ENCODE data around the gene ZCCHC4. TPM values are rescaled to one million over a fixed set of nuclear protein-coding genes. Genes with fewer than 3 reads are reported as not detected.

ZCCHC4 gene
- total and polyA plus RNA-seq, 2 donors from 2014 or later, result 4.3 to 8.4 TPM

GRCh38 chr4:25307596-25307995 is 5.0 kb upstream of the ZCCHC4 start:
- intact Hi-C loops (cut with DNase I), result no loop called here
- Histone ChIP-seq H3K27ac (ENCODE audit: low read depth in 2 of 2, low read length in 2 of 2) (no peak overlapping the region), H3K4me1 (ENCODE audit: control insufficient read depth in 2 of 3, insufficient read depth in 2 of 3, low read depth in 1 of 3, low read length in 3 of 3) (no peaks in the 10 kb centered on the region), H3K36me3 (ENCODE audit: control insufficient read depth in 2 of 3, insufficient read depth in 3 of 3, low read length in 3 of 3) (no peaks in the 10 kb centered on the region), H3K4me3 (ENCODE audit: low read length in 3 of 3) (no peak overlapping the region), H3K27me3 (ENCODE audit: control insufficient read depth, insufficient read depth, low read length) (no peaks in the 10 kb centered on the region), H3K9me3 (ENCODE audit: control insufficient read depth in 2 of 3, insufficient read depth in 1 of 3, low read length in 3 of 3) (no peaks in the 10 kb centered on the region), H3K9ac (ENCODE audit: low read length in 3 of 3) (no peak overlapping the region)
- DNase-seq (no peak), FAIRE-seq (no peak)
- TF ChIP-seq CTCF (IDR thresholded peaks at IDR 0.05; ENCODE audit: borderline replicate concordance, extremely low read depth, insufficient read depth), result no peak

GRCh38 chr4:25308306-25308705 is 4.3 kb upstream of the ZCCHC4 start:
- Histone ChIP-seq H3K36me3 (ENCODE audit: control insufficient read depth in 2 of 3, insufficient read depth in 3 of 3, low read length in 3 of 3) (no peaks in the 10 kb centered on the region), H3K9me3 (ENCODE audit: control insufficient read depth in 2 of 3, insufficient read depth in 1 of 3, low read length in 3 of 3) (no peaks in the 10 kb centered on the region), H3K27ac (ENCODE audit: low read depth in 2 of 2, low read length in 2 of 2) (no peak overlapping the region), H3K9ac (ENCODE audit: low read length in 3 of 3) (no peak overlapping the region), H3K4me1 (ENCODE audit: control insufficient read depth in 2 of 3, insufficient read depth in 2 of 3, low read depth in 1 of 3, low read length in 3 of 3) (no peaks in the 10 kb centered on the region), H3K4me3 (ENCODE audit: low read length in 3 of 3) (no peak overlapping the region), H3K27me3 (ENCODE audit: control insufficient read depth, insufficient read depth, low read length) (no peaks in the 10 kb centered on the region)
- no peak for TF ChIP-seq CTCF (IDR thresholded peaks at IDR 0.05; ENCODE audit: borderline replicate concordance, extremely low read depth, insufficient read depth)
- DNase-seq (no peak), FAIRE-seq (no peak)
- intact Hi-C loops (cut with DNase I), result no loop called here

GRCh38 chr4:25308761-25309160 is 3.8 kb upstream of the ZCCHC4 start:
- no peak overlapping the region for H3K27ac ChIP-seq (ENCODE audit: low read depth in 2 of 2, low read length in 2 of 2)
- H3K9ac ChIP-seq (ENCODE audit: low read length in 3 of 3), result no peak overlapping the region
- no peak for TF ChIP-seq CTCF (IDR thresholded peaks at IDR 0.05; ENCODE audit: borderline replicate concordance, extremely low read depth, insufficient read depth)
- FAIRE-seq (no peak), DNase-seq (no peak)
- no peaks in the 10 kb centered on the region for H3K9me3 ChIP-seq (ENCODE audit: control insufficient read depth in 2 of 3, insufficient read depth in 1 of 3, low read length in 3 of 3)
- intact Hi-C loops (cut with DNase I), result no loop called here
- H3K36me3 ChIP-seq (ENCODE audit: control insufficient read depth in 2 of 3, insufficient read depth in 3 of 3, low read length in 3 of 3), result no peaks in the 10 kb centered on the region
- no peak overlapping the region for H3K4me3 ChIP-seq (ENCODE audit: low read length in 3 of 3)
- no peaks in the 10 kb centered on the region for H3K27me3 ChIP-seq (ENCODE audit: control insufficient read depth, insufficient read depth, low read length)
- no peaks in the 10 kb centered on the region for H3K4me1 ChIP-seq (ENCODE audit: control insufficient read depth in 2 of 3, insufficient read depth in 2 of 3, low read depth in 1 of 3, low read length in 3 of 3)

Measured in kidney (tissue), 14 donors.